GM12874 (cell line): ENCODE measurements around the gene MTCH2.

ENCODE experiments used
- TF ChIP-seq, protein P1 (sequence below): IDR thresholded peaks from 2 replicates; pipeline ENCODE4 v1.5.1; 2011; ENCODE audit warnings: low read depth, mild to moderate bottlenecking, control low read depth, low read length, moderate library complexity; ENCODE audit not compliant: insufficient read depth

The MTCH2 gene

DNA sequence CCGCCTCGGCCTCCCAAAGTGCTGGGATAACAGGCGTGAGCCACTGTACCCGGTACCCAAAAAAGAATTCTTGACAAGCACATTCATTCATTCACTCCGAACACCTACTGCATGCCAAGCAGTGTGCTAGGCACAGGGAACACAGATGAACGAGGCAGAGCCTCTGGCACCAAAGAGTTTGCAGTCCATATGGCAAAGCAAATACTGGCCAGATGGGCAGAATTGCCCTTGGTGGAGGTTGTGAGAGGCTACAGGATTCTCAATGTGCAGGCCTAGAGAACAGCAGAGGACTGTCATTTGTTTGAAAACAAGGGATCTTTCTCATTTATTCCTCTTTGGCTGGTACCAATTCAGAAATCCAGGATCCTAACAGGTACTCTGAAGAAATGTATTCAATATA, 27.5 kb upstream of the MTCH2 start:
- TF ChIP-seq, protein P1, sequence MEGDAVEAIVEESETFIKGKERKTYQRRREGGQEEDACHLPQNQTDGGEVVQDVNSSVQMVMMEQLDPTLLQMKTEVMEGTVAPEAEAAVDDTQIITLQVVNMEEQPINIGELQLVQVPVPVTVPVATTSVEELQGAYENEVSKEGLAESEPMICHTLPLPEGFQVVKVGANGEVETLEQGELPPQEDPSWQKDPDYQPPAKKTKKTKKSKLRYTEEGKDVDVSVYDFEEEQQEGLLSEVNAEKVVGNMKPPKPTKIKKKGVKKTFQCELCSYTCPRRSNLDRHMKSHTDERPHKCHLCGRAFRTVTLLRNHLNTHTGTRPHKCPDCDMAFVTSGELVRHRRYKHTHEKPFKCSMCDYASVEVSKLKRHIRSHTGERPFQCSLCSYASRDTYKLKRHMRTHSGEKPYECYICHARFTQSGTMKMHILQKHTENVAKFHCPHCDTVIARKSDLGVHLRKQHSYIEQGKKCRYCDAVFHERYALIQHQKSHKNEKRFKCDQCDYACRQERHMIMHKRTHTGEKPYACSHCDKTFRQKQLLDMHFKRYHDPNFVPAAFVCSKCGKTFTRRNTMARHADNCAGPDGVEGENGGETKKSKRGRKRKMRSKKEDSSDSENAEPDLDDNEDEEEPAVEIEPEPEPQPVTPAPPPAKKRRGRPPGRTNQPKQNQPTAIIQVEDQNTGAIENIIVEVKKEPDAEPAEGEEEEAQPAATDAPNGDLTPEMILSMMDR: no peak

DNA sequence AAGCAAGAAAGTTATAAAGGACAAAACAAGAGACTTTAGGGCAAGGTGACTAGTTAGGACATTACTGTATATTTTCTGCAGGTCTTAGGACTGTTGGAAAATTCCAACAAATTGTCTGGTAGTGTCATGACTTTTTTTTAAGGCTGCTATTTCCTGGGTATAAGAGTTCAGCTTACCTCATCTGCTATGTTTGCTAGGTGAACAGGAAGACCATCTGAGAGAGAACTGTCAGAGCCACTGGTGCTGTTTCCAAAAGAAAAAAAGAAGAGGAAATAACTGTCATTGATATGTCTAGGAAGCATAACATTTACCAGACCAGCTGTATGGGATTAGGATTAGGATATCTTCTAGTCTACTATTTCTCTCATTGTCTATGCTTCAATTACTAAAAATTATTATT, 26.3 kb upstream of the MTCH2 start:
- TF ChIP-seq, protein P1: no peak

DNA sequence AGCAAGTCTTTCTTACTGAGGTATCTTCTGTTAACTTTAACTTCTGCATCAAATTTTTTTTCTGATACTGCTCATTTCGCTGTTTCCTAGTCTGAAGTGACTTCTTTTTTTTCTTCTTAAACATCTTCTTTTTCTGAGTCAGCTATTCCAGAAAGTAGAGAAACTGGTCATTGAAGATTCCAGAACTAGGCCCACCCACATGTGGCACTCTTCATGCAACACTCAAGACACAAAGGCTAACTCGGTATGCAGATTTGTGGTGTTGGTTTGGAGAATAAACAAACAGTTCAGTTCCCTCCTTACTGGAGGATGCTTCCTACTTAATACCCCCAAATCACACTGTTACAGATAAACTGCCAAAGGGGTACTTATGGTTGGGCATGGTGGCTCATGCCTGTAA, 25.2 kb upstream of the MTCH2 start:
- TF ChIP-seq, protein P1: no peak

DNA sequence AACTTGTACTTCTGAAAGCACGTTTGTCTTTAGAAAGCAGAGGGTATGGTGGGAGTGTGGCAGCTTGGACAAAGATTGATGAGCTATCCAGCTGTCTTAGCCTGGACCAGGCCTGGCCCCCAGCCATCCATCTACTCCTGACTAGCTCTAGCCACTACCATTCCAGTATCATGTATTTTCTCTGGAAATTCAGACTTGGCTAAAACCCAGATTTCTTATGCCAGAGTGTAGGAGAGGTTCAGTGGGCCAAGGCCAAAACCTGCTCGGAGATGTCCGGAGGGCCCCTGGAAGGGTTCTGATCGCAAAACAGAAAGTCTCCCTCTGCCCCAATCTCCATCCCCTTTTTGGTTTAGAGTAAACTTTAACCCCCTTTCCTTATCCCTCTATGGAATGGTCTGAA, 24.8 kb upstream of the MTCH2 start:
- TF ChIP-seq, protein P1: no peak

DNA sequence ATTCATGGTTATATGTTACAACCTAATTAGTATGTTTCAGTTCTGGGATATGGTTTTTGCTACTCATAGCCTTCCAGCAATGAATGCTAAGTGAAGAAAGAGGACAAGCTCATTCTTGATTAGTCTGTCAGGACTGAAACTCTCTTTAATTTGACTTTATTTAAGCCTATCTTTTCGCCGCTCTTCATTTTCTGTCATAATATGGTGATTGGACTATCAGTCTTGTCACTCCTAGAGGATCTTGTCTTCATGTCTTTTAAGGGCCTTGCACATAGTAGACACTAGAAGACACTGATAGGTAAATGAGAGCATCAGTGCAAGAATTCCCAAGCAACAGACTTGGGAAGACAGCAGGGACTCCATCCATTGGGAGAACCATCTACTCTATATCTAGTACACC, 18.9 kb upstream of the MTCH2 start:
- TF ChIP-seq, protein P1: no peak

DNA sequence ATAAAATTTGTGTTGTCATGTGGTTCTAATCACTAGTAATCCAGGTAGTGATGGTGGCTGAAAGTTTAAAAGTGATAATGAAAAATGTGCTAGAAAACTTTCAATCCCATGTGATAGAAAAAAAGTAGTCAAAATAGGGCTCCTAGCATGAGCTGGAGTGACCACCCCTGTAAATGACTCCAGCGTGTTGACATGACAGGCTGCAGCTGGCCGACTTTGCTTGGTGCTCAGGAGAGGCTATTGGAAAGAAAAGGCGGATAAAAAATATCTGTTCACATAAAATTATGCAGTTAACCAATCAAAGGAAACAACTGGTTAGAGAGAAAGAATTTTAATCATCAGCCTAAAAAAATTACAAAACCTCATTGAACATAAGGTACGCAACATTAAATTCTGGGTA, 16.9 kb upstream of the MTCH2 start:
- TF ChIP-seq, protein P1: no peak

DNA sequence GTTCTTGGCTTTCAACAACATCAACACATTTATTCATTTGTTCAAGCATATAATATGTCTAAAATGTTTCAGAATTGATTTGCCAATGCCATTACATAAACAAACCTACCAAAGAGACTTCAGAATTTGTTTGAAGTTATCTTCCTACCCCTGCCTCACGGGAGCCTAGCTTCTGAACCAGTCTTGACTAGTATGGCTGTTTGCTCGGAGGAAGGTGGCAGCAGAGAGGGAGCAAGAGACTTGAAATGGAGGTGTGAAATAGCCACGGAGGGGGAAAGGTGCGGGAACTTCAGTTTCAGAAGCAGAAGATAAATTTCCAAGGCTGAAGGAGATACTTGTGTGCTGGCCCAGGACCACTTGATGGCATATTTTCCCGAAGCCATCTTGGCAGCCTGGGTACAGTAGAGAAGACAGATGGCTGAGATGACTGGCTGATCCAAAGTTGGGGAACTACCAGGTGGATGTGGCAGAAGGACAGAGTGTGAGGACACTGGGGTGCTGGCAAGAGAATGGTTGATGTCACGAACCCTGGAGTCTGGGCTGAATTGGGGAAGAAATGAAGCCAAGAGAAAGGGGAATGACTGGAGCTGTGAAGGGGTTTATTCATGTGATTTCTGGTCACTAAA, 14.0 kb upstream of the MTCH2 start:
- TF ChIP-seq, protein P1: no peak
